GM23248 (cell line): ENCODE data around the gene UVRAG.

Experiments
- EZH2 ChIP-seq: fragments of 200-600 bp; sonication (generic); IDR thresholded peaks from 2 replicates; pipeline ENCODE4 v1.6.1; 2018; ENCODE audit warnings: antibody characterized with exemption, mild to moderate bottlenecking; ENCODE audit not compliant: insufficient read depth, poor library complexity, severe bottlenecking
- EZH2phosphoT487 ChIP-seq: fragments of 200-600 bp; sonication (generic); IDR thresholded peaks from 2 replicates; pipeline ENCODE4 v1.6.1; 2018; ENCODE audit warnings: antibody characterized with exemption, moderate library complexity, mild to moderate bottlenecking, low read depth; ENCODE audit not compliant: insufficient read depth

DNA sequence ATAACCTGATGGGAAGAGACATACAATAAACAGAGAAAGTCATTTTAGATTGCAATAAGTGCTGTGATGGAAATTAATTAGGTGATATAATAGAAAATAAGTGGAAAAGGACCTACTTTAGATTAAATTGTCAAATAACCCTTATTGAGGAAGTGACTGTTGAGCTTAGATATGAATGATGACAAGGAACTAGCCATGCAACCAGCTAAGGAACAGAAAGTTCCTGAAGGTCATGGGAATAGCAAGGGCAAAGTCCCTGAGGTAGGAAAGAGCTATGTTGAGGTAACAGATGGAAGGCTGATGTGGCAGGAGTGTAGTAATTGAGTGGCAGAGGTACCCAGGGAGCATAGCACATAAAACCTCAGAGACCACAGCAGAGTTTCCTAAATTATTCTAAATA, 256.1 kb downstream of the UVRAG start:
- TF ChIP-seq EZH2 = no peak
- no peak for TF ChIP-seq EZH2phosphoT487
